Large intestine (tissue), 3 donors: Measurements from ENCODE around the gene TMEM238L. TPM values are rescaled to one million over a fixed set of nuclear protein-coding genes. Genes with fewer than 3 reads are reported as not detected.

Source experiments
- DNase-seq, 2 donors: peaks; one replicate each; pipeline versions ENCODE4 v3.0.0 to v3.0.0-alpha.2; 2013
- H3K27ac ChIP-seq: one replicate; pipeline ENCODE4 v1.5.1; 2013; ENCODE audit warnings: low read length
- H3K27me3 ChIP-seq: 2 replicates; pipeline ENCODE4 v1.6.1; 2013; ENCODE audit warnings: low read length; ENCODE audit not compliant: control insufficient read depth, insufficient read depth
- H3K36me3 ChIP-seq: 2 replicates; pipeline ENCODE4 v1.6.1; 2013; ENCODE audit warnings: low read length; ENCODE audit not compliant: control insufficient read depth, insufficient read depth
- H3K4me1 ChIP-seq: one replicate; pipeline ENCODE4 v1.6.1; 2013; ENCODE audit warnings: low read length; ENCODE audit not compliant: control insufficient read depth, insufficient read depth
- H3K4me3 ChIP-seq: one replicate; pipeline ENCODE4 v1.5.1; 2013; ENCODE audit warnings: low read length
- H3K9me3 ChIP-seq: one replicate; pipeline ENCODE4 v1.6.1; 2013; ENCODE audit warnings: mild to moderate bottlenecking, low read depth, low read length, moderate library complexity; ENCODE audit not compliant: control insufficient read depth
- WGBS: methylation state at CpG from one replicate; pipeline ENCODE4 v1.1.5; 2013; ENCODE audit warnings: low lambda C conversion rate; ENCODE audit not compliant: insufficient coverage; 5-methylcytosine and 5-hydroxymethylcytosine counted together
- polyA plus RNA-seq: library from polyadenylated mRNA; unstranded; fragments of 120-200 nt; gene quantifications from one replicate; pipeline ENCODE4 v1.2.1, GENCODE V29; 2013

TMEM238L gene
- polyA plus RNA-seq, 1 donor, result 3.5 TPM

DNA sequence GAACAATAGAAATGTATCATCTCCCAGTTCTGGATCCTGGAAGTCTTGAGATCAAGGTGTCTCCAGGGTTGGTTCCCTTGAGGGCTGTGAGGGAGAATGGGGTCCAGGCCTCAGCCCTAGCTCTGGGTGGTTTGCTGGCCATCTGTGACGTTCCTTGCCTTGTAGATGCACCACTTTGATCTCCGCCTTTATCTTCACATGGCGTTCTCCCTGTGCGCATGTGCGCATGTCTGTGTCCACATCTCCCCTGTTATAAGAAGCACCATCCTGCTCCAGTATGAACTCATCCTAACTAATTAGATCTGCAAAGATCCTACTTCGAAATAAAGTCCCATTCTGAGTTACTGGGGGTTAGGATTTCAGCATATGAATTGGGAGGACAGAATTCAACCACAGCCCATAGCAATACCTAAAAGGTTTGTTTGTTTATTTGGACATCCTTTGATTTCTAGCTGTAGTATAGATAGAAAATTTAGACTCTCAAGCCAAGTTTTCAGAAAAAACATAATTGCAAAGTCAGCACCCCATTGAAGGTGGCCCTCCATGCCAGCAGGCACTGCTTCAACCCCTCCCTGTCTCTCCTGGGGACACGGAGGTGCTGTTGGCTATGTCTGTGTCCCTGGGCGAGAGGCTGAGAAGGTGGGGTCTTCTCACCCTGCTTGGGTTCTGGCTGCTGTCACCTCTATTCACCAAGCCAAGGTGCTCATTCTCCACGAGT lies 2.8 kb upstream of the TMEM238L start:
- Histone ChIP-seq H3K36me3 (no peaks in the 10 kb centered on the region), H3K27ac (no peak overlapping the region), H3K27me3 (no peaks in the 10 kb centered on the region), H3K9me3 (no peaks in the 10 kb centered on the region), H3K4me1 (peaks cover 25% of the 10 kb centered on the region), H3K4me3 (no peak overlapping the region)
- DNase-seq, result no peak
- WGBS, result no CpG with 5 or more reads among the region's 9 CpGs

- Histone ChIP-seq H3K9me3 (no peaks in the 10 kb centered on the region), H3K27ac (no peak overlapping the region), H3K36me3 (no peaks in the 10 kb centered on the region), H3K4me3 (no peak overlapping the region), H3K27me3 (no peaks in the 10 kb centered on the region), H3K4me1 (peaks cover 32% of the 10 kb centered on the region)
- WGBS, result 60% methylated on average over 1 of the region's 6 CpGs
- DNase-seq, result no peak
These were observed 2.0 kb upstream of the TMEM238L start for GRCh38 chr17:10805911-10806310.

- DNase-seq, result no peak
- Histone ChIP-seq H3K36me3 (no peaks in the 10 kb centered on the region), H3K27me3 (no peaks in the 10 kb centered on the region), H3K4me3 (no peak overlapping the region), H3K27ac (no peak overlapping the region), H3K9me3 (no peaks in the 10 kb centered on the region), H3K4me1 (peaks cover 43% of the 10 kb centered on the region)
- no CpG with 5 or more reads among the region's 7 CpGs for WGBS
These were observed 647 bp upstream of the TMEM238L start for GRCh38 chr17:10804546-10804945.

- peak in 1 of 2 donors; percentile 26 for DNase-seq
- H3K27ac ChIP-seq, result peak overlapping the region; percentile 80
- WGBS, result no CpG with 5 or more reads among the region's 7 CpGs
- no peak overlapping the region for H3K4me3 ChIP-seq
- H3K9me3 ChIP-seq, result no peaks in the 10 kb centered on the region
- H3K36me3 ChIP-seq, result no peaks in the 10 kb centered on the region
- H3K27me3 ChIP-seq, result no peaks in the 10 kb centered on the region
- peaks cover 55% of the 10 kb centered on the region for H3K4me1 ChIP-seq
These were observed 549 bp downstream of the TMEM238L start for GRCh38 chr17:10803350-10803749.

- H3K27ac ChIP-seq, result peak overlapping the region; percentile 80
- H3K4me1 ChIP-seq, result peaks cover 60% of the 10 kb centered on the region
- no peaks in the 10 kb centered on the region for H3K9me3 ChIP-seq
- no CpG with 5 or more reads among the region's 14 CpGs for WGBS
- no peaks in the 10 kb centered on the region for H3K36me3 ChIP-seq
- DNase-seq, result peak; percentile 38 to 81
- H3K27me3 ChIP-seq, result no peaks in the 10 kb centered on the region
- H3K4me3 ChIP-seq, result no peak overlapping the region
These were observed 1.2 kb downstream of the TMEM238L start for GRCh38 chr17:10802496-10803284.

DNA sequence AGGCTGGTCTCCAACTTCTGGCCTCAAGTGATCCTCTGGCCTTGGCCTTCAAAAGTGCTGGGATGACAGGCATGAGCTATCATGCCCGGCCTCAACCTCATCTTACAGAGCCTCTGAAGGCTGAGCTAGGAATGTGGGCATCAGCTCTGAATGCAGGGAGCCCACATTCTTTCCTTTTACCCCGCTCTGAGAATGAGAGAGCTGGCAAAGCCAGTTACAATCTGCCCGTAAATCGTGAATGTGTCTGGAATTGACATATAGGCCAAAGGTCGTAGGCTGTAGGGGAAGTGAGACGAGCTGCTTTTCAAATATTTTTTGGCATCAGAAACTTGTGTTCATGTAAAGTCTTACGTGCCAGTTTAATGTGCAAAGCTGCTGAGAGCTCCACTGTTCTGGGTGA lies 4.5 kb downstream of the TMEM238L start:
- WGBS, result no CpG with 5 or more reads among the region's 7 CpGs
- H3K27me3 ChIP-seq, result no peaks in the 10 kb centered on the region
- H3K4me3 ChIP-seq, result no peak overlapping the region
- peaks cover 8% of the 10 kb centered on the region for H3K36me3 ChIP-seq
- peaks cover 74% of the 10 kb centered on the region for H3K4me1 ChIP-seq
- no peaks in the 10 kb centered on the region for H3K9me3 ChIP-seq
- peak overlapping the region; percentile 93 for H3K27ac ChIP-seq
- DNase-seq, result peak in 1 of 2 donors; percentile 61

- Histone ChIP-seq H3K27me3 (no peaks in the 10 kb centered on the region), H3K4me3 (no peak overlapping the region), H3K36me3 (peaks cover 8% of the 10 kb centered on the region), H3K27ac (peak overlapping the region; percentile 93), H3K9me3 (no peaks in the 10 kb centered on the region), H3K4me1 (peaks cover 75% of the 10 kb centered on the region)
- no CpG with 5 or more reads among the region's 7 CpGs for WGBS
- DNase-seq, result no peak
These were observed 5.0 kb downstream of the TMEM238L start for GRCh38 chr17:10798910-10799309.

- peak; percentile 50 to 81 for DNase-seq
- H3K4me3 ChIP-seq, result no peak overlapping the region
- peaks cover 76% of the 10 kb centered on the region for H3K4me1 ChIP-seq
- H3K27me3 ChIP-seq, result no peaks in the 10 kb centered on the region
- no CpG with 5 or more reads among the region's 3 CpGs for WGBS
- H3K36me3 ChIP-seq, result peaks cover 8% of the 10 kb centered on the region
- H3K27ac ChIP-seq, result peak overlapping the region; percentile 93
- H3K9me3 ChIP-seq, result no peaks in the 10 kb centered on the region
These were observed 5.6 kb downstream of the TMEM238L start for GRCh38 chr17:10798332-10798749.

DNA sequence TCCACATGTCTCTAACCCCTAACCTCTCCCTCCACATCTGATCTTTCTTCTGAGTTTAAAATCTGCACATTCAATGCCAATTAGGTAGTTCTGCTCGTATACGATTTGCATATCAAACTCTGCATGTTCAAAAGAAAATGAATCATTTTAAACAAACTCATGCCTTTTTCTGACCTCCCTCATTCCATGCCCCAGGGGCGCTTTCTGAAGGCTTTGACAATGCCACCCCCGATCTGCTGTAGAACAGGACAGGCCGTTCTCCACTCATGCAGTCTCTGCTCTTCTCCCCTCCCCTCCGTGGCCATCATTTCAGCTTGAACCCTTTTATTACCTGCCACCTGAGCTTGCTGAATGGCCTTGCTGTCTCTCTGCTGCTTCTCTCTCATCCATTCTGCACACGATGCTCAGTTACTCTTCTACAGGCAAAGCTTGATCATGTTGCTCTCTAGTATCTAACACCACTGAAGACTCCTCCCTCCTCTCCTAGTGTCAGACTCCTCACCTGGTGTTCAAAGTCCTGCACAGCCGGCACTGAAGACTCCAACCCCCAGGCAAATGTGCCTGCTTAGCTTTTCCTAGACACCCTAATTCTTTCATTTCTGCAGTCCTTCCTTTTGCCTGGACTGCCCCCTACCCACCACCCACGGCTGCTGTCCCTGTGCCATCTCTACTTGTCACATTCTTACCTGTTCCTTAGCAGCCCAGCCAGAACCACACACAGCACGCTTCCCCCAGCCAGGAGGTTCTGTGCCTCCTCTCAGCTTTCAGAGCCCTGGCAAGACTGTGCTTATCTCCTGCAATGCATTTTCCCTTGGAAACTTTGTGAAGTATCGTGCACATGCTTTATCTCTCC lies 6.2 kb downstream of the TMEM238L start:
- H3K27ac ChIP-seq, result peak overlapping the region; percentile 93
- DNase-seq, result peak; percentile 89 to 94

DNA sequence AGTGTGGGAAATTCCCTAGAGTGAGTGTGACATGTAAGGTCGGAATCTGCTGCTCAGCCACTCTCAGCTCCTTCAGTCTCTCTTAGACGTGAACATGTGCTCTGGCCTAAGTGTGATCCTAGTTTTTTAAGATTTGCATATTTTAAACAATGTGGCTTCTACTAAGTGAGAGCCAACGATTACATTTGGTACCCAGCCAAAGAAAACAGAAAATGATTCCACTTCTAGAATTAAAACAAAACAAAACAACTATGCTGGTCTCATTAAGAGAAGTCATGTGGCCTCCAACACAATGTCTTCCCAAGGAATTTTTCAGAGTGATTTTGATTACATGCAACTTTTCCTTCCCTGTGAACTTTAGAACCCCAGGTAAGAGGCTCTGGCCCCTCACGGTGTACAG lies 10.1 kb downstream of the TMEM238L start:
- H3K27me3 ChIP-seq, result no peaks in the 10 kb centered on the region
- H3K36me3 ChIP-seq, result peaks cover 8% of the 10 kb centered on the region
- H3K9me3 ChIP-seq, result no peaks in the 10 kb centered on the region
- peak overlapping the region; percentile 77 for H3K27ac ChIP-seq
- H3K4me3 ChIP-seq, result no peak overlapping the region
- peak; percentile 56 to 80 for DNase-seq
- WGBS, result 71% methylated on average over 1 of the region's 4 CpGs
- peaks cover 60% of the 10 kb centered on the region for H3K4me1 ChIP-seq

More for the DNA sequence above, 6.2 kb downstream of the TMEM238L start:
- H3K9me3 ChIP-seq, result no peaks in the 10 kb centered on the region
- no peaks in the 10 kb centered on the region for H3K27me3 ChIP-seq
- peaks cover 73% of the 10 kb centered on the region for H3K4me1 ChIP-seq
- peak overlapping the region; percentile 14 for H3K4me3 ChIP-seq
- 82% methylated on average over 2 of the region's 11 CpGs for WGBS
- H3K36me3 ChIP-seq, result peaks cover 8% of the 10 kb centered on the region
